HG03460 (cell line): Measurements from ENCODE around the gene TCF15.
"Not testable (repeated sequence)": the region's sequence is repeated elsewhere in the genome, so short reads cannot be mapped to it uniquely, and the experiment has no call there.

Experiments used
- ATAC-seq: cut with Tn5 transposase; IDR thresholded peaks from one replicate; pipeline ENCODE4 v1.9.1; 2021; ENCODE audit not compliant: unreplicated experiment

Gene TCF15

GRCh38 chr20:642398-643174 is 32.5 kb upstream of the TCF15 start:
- no peak for ATAC-seq

DNA sequence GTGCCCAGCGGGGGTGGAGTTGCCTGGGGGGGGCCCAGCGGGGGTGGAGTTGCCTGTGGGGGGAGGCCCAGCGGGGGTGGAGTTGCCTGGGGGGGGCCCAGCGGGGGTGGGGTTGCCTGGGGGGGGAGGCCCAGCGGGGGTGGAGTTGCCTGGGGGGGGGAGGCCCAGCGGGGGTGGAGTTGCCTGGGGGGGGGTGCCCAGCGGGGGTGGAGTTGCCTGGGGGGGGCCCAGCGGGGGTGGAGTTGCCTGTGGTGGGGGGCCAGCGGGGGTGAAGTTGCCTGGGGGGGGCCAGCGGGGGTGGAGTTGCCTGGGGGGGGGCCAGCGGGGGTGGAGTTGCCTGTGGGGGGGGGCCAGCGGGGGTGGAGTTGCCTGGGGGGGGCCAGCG is 31.9 kb upstream of the TCF15 start:
- ATAC-seq = not testable (repeated sequence)

- ATAC-seq = no peak
These were observed 31.4 kb upstream of the TCF15 start for GRCh38 chr20:641516-641875.

- ATAC-seq = no peak
These were observed 30.8 kb upstream of the TCF15 start for GRCh38 chr20:640674-641515.

- ATAC-seq = no peak
These were observed 28.5 kb upstream of the TCF15 start for GRCh38 chr20:638579-638978.

DNA sequence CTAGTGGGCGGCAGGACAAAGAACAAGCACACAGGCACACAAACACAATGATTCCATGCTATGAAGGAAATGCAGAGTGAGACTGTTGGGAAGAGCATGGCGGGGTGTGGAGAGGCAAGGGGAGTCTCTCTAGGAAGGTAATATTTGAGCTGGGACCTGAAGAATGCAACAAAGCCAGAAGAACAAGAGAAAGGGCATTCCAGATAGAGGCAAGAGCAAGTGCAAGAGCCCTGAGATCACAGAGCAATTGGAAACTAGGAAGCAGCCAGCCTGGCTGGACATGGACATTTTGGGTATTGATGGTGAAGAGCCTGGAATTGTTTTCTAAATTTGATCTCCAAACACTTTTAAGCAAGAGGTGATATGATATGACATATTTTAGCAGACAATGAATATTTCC is 27.4 kb upstream of the TCF15 start:
- ATAC-seq = no peak

DNA sequence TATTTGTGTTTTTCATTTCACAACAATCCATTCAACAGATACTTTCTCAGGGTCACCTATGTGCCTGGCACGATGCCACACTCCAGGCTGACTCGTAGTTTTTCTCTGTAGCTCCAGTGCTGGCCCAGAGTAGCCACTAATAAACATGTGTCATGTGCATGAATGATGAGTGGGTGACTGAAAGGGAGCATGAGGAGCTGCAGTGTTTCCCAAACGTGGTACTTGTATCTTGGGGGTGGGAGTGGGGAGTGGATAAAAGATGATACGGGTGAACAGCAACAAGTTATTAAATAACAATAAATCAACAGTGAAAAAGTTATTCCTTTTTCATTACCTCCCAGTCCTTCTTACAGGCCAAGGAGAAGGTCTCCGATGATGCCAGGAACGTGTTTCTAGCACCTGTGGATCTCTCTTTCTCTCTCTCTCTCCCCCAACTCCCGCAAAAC is 25.8 kb upstream of the TCF15 start:
- ATAC-seq = no peak

- ATAC-seq = no peak
These were observed 25.2 kb upstream of the TCF15 start for GRCh38 chr20:635028-635892.

DNA sequence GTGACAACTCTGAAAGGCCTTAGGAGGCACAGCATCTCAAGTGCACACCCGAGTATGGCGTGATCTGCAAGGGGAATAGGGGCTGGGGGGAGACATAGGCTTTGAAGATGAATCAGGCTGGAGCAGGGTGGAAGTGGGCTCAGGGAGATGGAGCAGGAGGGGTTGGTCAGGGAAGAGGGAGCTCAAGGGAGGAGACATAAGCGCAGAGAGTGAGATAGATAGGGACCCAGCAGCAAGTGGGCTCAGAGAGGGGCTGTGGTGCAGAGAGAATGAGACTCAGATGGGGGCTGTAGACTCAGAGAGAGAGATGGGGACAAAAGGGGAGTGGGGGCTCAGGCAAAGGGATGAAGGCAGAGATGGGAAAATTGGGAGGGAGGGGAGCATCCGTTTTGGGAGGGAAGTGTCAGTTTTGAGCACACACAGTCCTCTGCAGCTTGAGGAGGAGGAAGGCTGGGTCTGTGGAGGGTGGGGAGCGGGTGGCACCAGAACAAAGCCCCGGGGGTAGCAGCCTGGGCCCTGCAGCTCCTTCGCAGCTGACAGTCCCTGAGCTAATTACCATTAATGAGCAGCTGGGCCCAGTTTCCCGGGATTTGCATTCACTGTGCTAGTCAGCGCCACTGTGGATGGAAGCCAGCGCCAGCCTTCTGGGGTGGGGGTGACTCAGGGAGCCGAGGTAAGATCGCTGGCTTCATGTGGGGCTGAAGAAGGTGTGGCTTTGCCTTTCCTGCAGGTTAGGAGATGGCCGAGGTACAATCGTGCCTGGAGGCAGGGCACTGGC is 24.2 kb upstream of the TCF15 start:
- no peak for ATAC-seq

- no peak for ATAC-seq
These were observed 21.0 kb upstream of the TCF15 start for GRCh38 chr20:631101-631500.

DNA sequence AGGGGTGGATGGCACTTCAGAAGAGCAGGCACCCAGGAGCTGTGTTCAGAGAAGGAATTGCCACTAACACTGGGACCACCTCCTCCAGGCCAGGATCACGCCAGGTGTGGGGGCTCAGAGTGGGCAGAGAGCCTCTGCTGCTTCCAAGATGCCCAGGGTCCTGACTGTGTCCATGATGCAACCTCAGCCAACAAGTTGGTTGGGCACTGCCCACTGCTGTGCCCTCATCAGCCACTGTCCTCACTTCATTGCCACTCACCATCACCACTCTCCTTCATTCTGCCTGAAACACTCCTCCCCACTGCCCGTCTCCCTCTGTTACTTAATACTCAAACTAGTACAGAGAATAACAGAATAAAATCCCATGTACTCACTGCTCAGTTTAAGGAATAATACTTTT is 16.5 kb upstream of the TCF15 start:
- ATAC-seq = no peak

- ATAC-seq = no peak
These were observed 15.3 kb upstream of the TCF15 start for GRCh38 chr20:625360-625932.

DNA sequence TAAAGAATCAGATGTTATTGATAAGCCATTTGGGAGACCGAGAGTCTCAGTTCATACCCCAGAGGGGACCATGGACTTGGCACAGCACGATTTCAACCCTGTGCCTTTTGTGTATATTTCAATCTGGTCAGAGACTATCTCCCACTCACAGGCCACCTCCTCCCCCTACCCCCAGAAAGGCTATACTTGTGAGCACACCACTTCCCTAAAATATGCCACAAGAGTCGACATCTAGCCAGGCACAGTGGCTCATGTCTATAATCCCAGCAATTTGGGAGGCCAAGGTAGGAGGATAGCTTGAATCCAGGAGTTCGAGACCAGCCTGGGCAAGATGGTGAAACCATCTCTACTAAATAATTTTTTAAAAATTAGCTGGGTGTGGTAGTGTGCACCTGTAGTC is 13.6 kb upstream of the TCF15 start:
- no peak for ATAC-seq

DNA sequence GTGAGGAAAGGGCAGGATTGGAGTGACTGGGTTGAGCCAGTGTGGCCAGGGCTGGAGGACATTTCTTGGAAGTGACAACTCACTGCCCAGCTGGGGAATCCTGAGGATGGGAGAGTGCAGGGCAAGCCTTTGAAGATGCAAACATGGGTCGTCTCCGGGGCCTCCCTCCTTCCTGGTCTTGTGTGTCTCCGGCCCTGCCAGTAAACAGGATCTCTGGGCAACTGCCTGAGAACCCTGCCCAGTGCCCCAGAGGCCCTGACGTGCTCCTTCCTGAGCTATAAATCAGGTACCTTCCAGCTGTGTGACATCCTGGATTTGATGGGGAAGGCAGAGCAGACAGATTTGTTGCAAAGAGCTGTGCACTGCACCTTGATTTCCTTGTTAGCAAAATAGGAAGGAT is 12.9 kb upstream of the TCF15 start:
- ATAC-seq = no peak

DNA sequence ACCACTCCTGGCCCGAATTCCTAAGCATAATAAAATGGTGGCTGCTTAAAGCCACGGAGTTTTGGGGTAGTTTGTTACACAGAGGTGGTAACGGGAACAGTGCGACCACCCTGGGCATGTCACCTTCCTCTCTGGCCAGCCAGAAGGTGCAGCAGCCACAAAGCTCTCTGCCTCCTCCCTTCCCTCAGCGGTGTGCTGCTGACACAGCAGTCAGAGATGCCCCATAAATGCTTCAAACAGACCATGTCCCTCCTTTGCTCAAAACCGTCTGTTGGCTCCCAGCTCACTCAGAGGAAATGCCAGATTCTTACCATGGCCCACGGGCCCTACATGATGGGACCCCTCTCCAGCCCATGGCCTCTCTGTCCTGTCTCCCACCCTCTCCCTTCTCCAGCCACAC is 12.1 kb upstream of the TCF15 start:
- ATAC-seq = no peak

- no peak for ATAC-seq
These were observed 11.1 kb upstream of the TCF15 start for GRCh38 chr20:621125-621756.

- ATAC-seq = no peak
These were observed 10.1 kb upstream of the TCF15 start for GRCh38 chr20:620246-620645.

DNA sequence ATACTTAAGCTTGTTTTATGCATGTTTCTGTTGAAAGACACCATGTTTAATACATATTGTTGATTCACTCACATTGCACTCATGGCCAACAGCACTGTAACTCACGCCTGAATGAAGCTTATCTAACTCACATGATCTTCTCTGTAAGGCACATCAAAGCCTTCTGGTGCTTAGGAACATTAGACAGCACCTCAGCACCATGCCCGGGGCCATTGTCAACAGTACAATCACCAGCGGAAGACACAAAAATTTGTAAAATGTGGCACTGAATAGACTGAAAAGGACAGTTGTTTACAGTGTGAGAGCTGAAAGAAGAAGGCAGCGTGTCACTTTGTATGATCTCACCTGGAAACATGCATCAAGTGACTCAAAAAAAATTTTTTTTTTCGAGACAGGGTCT is 8.9 kb upstream of the TCF15 start:
- no peak for ATAC-seq

DNA sequence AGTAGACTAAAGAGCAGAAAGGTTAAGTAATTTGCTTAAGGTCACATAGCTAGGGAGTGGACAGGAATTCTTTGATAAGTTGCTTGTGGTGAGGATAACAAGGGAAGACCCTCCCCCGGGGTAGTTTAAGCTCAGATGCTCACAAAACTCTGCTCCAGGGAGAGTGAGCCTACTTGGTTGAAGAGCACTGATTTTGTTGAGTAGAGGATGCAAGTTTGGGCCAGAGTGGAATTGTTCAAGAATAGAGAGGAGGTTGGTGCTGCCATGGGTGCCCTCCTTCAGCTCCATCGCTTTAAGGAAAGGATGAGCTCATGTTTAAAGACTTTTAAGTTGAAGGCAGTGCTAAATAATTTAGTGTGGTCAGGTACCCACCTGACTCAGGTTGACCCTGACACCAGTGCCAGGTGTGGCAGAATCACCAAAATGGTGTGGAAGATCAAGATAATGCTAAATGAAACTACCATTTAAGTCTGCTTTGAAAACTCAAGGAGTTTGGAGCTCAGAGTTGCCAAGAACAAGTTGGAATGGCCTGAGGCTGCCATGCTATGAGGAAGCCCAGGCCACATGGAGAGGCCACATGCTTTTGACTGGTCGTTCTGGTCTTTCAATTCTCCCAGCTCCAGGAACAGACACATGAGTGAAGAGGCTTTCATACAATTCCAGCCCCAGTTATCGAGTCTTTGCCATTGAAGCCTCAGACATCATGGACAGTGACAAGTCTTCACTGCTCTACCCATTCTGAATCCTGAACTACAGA is 8.0 kb upstream of the TCF15 start:
- no peak for ATAC-seq
